Measurements from ENCODE around the gene ACADS.

DNA sequence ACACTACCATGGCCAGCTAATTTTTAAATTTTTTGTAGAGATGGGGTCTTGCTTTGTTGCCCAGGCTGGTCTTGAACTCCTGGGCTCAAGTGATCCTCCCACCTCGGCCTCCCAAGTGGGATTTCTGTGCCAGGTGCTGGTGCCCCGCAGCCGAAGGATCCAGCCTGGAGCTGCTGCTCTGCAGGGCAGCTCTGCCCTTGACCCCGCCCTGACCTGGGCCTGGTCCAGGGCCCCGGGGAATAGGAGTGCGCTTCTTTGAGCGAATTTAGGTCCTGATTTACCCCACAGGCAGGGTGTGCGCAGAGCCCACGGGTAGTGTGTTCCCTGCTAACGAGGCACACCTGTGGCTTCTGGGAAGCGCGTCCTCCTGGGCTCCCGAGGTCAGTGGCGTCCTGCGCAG lies 15.2 kb downstream of the ACADS start:
- TF ChIP-seq, protein P1, sequence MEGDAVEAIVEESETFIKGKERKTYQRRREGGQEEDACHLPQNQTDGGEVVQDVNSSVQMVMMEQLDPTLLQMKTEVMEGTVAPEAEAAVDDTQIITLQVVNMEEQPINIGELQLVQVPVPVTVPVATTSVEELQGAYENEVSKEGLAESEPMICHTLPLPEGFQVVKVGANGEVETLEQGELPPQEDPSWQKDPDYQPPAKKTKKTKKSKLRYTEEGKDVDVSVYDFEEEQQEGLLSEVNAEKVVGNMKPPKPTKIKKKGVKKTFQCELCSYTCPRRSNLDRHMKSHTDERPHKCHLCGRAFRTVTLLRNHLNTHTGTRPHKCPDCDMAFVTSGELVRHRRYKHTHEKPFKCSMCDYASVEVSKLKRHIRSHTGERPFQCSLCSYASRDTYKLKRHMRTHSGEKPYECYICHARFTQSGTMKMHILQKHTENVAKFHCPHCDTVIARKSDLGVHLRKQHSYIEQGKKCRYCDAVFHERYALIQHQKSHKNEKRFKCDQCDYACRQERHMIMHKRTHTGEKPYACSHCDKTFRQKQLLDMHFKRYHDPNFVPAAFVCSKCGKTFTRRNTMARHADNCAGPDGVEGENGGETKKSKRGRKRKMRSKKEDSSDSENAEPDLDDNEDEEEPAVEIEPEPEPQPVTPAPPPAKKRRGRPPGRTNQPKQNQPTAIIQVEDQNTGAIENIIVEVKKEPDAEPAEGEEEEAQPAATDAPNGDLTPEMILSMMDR (IDR thresholded peaks at IDR 0.05; ENCODE audit: low read length), result no peak
- no peak for TF ChIP-seq EZH2 (IDR thresholded peaks at IDR 0.05; ENCODE audit: borderline replicate concordance, low read length)
